ENCODE results near the gene KDM4C. TPM values are rescaled to one million over a fixed set of nuclear protein-coding genes. Genes with fewer than 3 reads are reported as not detected.
A peak's percentile ranks its signal among the peaks of the same experiment; 100 is the strongest.

The KDM4C gene
- total and polyA plus RNA-seq, 2 of the 13 experiments (the other 11 are each of a cell fraction or from before 2014, with no cell fraction given): 19.4 to 23.6 TPM

DNA sequence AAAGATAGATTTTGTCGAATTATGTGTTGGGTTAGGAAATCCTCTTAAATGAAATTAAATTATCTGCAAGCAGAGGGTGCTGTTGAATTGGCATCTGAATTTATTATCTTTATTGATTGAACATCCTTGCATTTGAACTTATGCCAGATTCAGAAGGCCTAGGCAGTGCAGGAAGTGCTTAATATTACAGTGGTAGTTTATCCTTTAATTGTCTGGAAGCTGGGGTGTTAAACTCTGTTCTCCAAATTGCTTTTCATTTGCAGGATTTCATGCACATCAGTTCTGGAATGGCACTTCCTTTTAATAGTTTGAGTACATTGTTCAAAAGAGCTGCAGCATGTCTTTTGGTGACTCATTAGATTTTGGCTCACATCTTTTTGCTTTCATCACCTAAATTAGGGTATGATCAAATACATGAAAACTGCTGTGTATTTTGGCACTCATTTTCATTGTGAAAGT is 186.3 kb downstream of the KDM4C start:
- WGBS (ENCODE audit: low lambda C conversion rate): 86% methylated on average over 1 of the region's 1 CpG
- no TSS peak for BruUV-seq (replicated peaks)
- no peak overlapping the region for H3K4me3 ChIP-seq (replicated peaks in 1 of 3; ENCODE audit: insufficient read depth in 1 of 3, low read depth in 2 of 3, low read length in 3 of 3)
- POLR2A ChIA-PET: no interaction called here
- 0 out of 2 replicates have a peak, but pooled peaks have one; percentile 6 for TF ChIP-seq STAG1 (CRISPR knock-in tag; IDR thresholded peaks at IDR 0.05)
- TF ChIP-seq, protein P1, sequence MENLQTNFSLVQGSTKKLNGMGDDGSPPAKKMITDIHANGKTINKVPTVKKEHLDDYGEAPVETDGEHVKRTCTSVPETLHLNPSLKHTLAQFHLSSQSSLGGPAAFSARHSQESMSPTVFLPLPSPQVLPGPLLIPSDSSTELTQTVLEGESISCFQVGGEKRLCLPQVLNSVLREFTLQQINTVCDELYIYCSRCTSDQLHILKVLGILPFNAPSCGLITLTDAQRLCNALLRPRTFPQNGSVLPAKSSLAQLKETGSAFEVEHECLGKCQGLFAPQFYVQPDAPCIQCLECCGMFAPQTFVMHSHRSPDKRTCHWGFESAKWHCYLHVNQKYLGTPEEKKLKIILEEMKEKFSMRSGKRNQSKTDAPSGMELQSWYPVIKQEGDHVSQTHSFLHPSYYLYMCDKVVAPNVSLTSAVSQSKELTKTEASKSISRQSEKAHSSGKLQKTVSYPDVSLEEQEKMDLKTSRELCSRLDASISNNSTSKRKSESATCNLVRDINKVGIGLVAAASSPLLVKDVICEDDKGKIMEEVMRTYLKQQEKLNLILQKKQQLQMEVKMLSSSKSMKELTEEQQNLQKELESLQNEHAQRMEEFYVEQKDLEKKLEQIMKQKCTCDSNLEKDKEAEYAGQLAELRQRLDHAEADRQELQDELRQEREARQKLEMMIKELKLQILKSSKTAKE (CRISPR knock-in tag; IDR thresholded peaks at IDR 0.05; ENCODE audit: borderline replicate concordance): no peak
- H3K27me3 ChIP-seq (ENCODE audit: control insufficient read depth in 1 of 2, insufficient read depth in 2 of 2, low read length in 2 of 2): no peaks in the 10 kb centered on the region
- H3K4me1 ChIP-seq (ENCODE audit: insufficient read depth, low read length): peaks cover 9% of the 10 kb centered on the region
- FAIRE-seq: no peak
- no peak overlapping the region for H3K4me2 ChIP-seq (ENCODE audit: low read depth, low read length)
- in situ Hi-C loops (cut with HindIII; ENCODE audit: extremely low pct_ligation_motif_present, low pct_unique_long_range_greater_than_20kb) (no loop called here), intact Hi-C loops (cut with micrococcal nuclease; ENCODE audit: unreplicated experiment) (no loop called here)
- no peak for ATAC-seq
- peaks cover 2% of the 10 kb centered on the region for H3K79me2 ChIP-seq (ENCODE audit: insufficient read depth, low read length)
- H3K27ac ChIP-seq (ENCODE audit: extremely low read length, insufficient read depth, low read length): no peak overlapping the region
- CTCF ChIA-PET (ENCODE audit: low intra/inter-chr PET ratio, low total read pairs): no interaction called here
- H2AFZ ChIP-seq (ENCODE audit: low read length): no peak overlapping the region
- no peak for DNase-seq (ENCODE audit: low spot score)
- H3K9ac ChIP-seq (ENCODE audit: insufficient read depth, low read depth, low read length): no peak overlapping the region
- 0 out of 5 replicates have a peak, but pooled peaks cover 0 to 3% of the 10 kb centered on the region in 2 experiments for H3K36me3 ChIP-seq (replicated peaks in 1 of 2; ENCODE audit: control insufficient read depth in 1 of 2, insufficient read depth in 2 of 2, low read length in 2 of 2)
- H3K9me3 ChIP-seq (ENCODE audit: low read length): no peaks in the 10 kb centered on the region
- H4K20me1 ChIP-seq (ENCODE audit: insufficient read depth, low read length): no peaks in the 10 kb centered on the region

DNA sequence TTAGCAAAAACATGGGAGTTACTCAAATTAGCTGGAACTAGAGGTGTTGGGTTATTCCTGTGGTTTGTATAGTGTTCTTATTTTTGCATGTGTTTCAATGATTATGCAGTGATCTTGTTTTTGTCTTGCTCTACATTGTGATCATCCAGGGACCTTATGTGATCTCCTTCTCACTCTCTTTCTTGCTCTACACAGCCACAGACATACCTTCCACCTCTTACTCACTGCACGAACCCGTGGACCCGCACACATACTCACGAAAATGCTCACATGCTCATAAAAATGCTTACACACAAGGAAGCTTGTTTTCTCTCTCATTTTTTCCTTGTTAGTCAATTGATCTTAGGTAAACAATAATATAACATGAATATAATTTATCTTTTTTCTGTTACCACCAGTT is 187.1 kb downstream of the KDM4C start:
- H3K4me1 ChIP-seq (ENCODE audit: insufficient read depth, low read length): peaks cover 9% of the 10 kb centered on the region
- DNase-seq (ENCODE audit: low spot score): no peak
- intact Hi-C loops (cut with micrococcal nuclease; ENCODE audit: unreplicated experiment) (no loop called here), in situ Hi-C loops (cut with HindIII; ENCODE audit: extremely low pct_ligation_motif_present, low pct_unique_long_range_greater_than_20kb) (no loop called here)
- H3K27me3 ChIP-seq (ENCODE audit: control insufficient read depth in 1 of 2, insufficient read depth in 2 of 2, low read length in 2 of 2): no peaks in the 10 kb centered on the region
- WGBS (ENCODE audit: low lambda C conversion rate): 94% methylated on average over 4 of the region's 4 CpGs
- no peaks in the 10 kb centered on the region for H3K9me3 ChIP-seq (ENCODE audit: low read length)
- CTCF ChIA-PET (ENCODE audit: low intra/inter-chr PET ratio, low total read pairs): no interaction called here
- H3K27ac ChIP-seq (ENCODE audit: extremely low read length, insufficient read depth, low read length): no peak overlapping the region
- H3K4me3 ChIP-seq (replicated peaks in 1 of 3; ENCODE audit: insufficient read depth in 1 of 3, low read depth in 2 of 3, low read length in 3 of 3): no peak overlapping the region
- H2AFZ ChIP-seq (ENCODE audit: low read length): no peak overlapping the region
- H3K4me2 ChIP-seq (ENCODE audit: low read depth, low read length): no peak overlapping the region
- ATAC-seq: no peak
- H3K36me3 ChIP-seq (replicated peaks in 1 of 2; ENCODE audit: control insufficient read depth in 1 of 2, insufficient read depth in 2 of 2, low read length in 2 of 2): 0 out of 5 replicates have a peak, but pooled peaks cover 0 to 3% of the 10 kb centered on the region in 2 experiments
- POLR2A ChIA-PET: no interaction called here
- no peak overlapping the region for H3K9ac ChIP-seq (ENCODE audit: insufficient read depth, low read depth, low read length)
- H3K79me2 ChIP-seq (ENCODE audit: insufficient read depth, low read length): peaks cover 2% of the 10 kb centered on the region
- no peaks in the 10 kb centered on the region for H4K20me1 ChIP-seq (ENCODE audit: insufficient read depth, low read length)
- no peak for FAIRE-seq
- no peak for TF ChIP-seq ZNF883 (CRISPR knock-in tag; IDR thresholded peaks at IDR 0.05; ENCODE audit: not compliant biosample characterization)
- TF ChIP-seq, protein P2, sequence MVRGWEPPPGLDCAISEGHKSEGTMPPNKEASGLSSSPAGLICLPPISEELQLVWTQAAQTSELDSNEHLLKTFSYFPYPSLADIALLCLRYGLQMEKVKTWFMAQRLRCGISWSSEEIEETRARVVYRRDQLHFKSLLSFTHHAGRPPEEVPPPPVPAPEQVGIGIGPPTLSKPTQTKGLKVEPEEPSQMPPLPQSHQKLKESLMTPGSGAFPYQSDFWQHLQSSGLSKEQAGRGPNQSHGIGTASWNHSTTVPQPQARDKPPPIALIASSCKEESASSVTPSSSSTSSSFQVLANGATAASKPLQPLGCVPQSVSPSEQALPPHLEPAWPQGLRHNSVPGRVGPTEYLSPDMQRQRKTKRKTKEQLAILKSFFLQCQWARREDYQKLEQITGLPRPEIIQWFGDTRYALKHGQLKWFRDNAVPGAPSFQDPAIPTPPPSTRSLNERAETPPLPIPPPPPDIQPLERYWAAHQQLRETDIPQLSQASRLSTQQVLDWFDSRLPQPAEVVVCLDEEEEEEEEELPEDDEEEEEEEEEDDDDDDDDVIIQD (CRISPR knock-in tag; IDR thresholded peaks at IDR 0.05; ENCODE audit: low read depth): peak; percentile 31; the same call in 1 of the 2 replicates
- BruUV-seq (replicated peaks): no TSS peak
